Transverse colon (tissue), 4 donors: ENCODE data around the gene CAPZA2. TPM values are rescaled to one million over a fixed set of nuclear protein-coding genes. Genes with fewer than 3 reads are reported as not detected.

ENCODE experiments used
- DNase-seq: peaks from one replicate; pipeline ENCODE4 v3.0.0-alpha.2; 2019
- H3K27ac ChIP-seq, 4 donors: fragments of 200-600 bp; sonication (generic); 2 replicates each; pipeline ENCODE4 v1.5.1; 2016 to 2018; ENCODE audit warnings: inconsistent platforms in 4 of 4
- H3K27me3 ChIP-seq: fragments of 200-600 bp; sonication (generic); 2 replicates; pipeline ENCODE4 v1.5.1; 2017; ENCODE audit warnings: inconsistent platforms
- H3K36me3 ChIP-seq, 4 donors: fragments of 200-600 bp; sonication (generic); 2 replicates each; pipeline ENCODE4 v1.5.1; 2017 to 2019; ENCODE audit warnings: inconsistent platforms in 4 of 4
- H3K4me1 ChIP-seq, 4 donors: fragments of 200-600 bp; sonication (generic); 2 replicates each; pipeline ENCODE4 v1.5.1; 2017 to 2020; ENCODE audit warnings: inconsistent platforms in 4 of 4
- H3K4me3 ChIP-seq, 4 donors: fragments of 200-600 bp; sonication (generic); 1 replicate in 1 of 4; 2 replicates in 3 of 4; pipeline versions ENCODE4 v1.5.1 to v1.6.1; 2017 to 2019; ENCODE audit warnings: inconsistent platforms in 4 of 4
- H3K9me3 ChIP-seq, 2 donors: fragments of 200-600 bp; sonication (generic); 2 replicates each; pipeline ENCODE4 v1.5.1; 2017 to 2019; ENCODE audit warnings: inconsistent platforms in 2 of 2
- CTCF ChIP-seq, 5 experiments: fragments of 200-600 bp in 3 of 5; fragments of 450-650 bp in 2 of 5; sonication (generic) in 3 of 5; IDR thresholded peaks; 1 replicate in 2 of 5; 2 replicates in 3 of 5; pipeline ENCODE4 v1.5.1; 2016 to 2017; ENCODE audit warnings: antibody characterized with exemption in 5 of 5, inconsistent platforms in 3 of 5, mild to moderate bottlenecking in 2 of 5, moderate library complexity in 1 of 5
- EP300 ChIP-seq: sonication (generic); formaldehyde crosslinking; IDR thresholded peaks from one replicate; pipeline ENCODE4 v1.6.1; 2017; ENCODE audit warnings: antibody characterized with exemption, low read depth
- POLR2A ChIP-seq: fragments of 450-650 bp; IDR thresholded peaks from one replicate; pipeline ENCODE4 v1.6.1; 2016; ENCODE audit warnings: antibody characterized with exemption, mild to moderate bottlenecking, moderate library complexity
- POLR2AphosphoS5 ChIP-seq, 3 donors: sonication (generic); formaldehyde crosslinking; IDR thresholded peaks; one replicate each; pipeline ENCODE4 v1.6.1; 2016; ENCODE audit warnings: antibody characterized with exemption in 3 of 3
- WGBS, 2 donors: methylation state at CpG; one replicate each; pipeline ENCODE4 v1.1.5; 2018; ENCODE audit warnings: low coverage in 1 of 2; 5-methylcytosine and 5-hydroxymethylcytosine counted together
- in situ Hi-C, 4 donors: fragments of 200-750 bp; cut with MboI; loops; one replicate each; pipeline versions ENCODE4 v1.15.0 to v1.15.1; 2017; ENCODE audit warnings: low sequenced_read_pairs in 3 of 4, low pct_ligation_motif_present in 1 of 4, low pct_unique_long_range_greater_than_20kb in 1 of 4
- intact Hi-C: fragments of 100-400 bp; cut with DNase I; formaldehyde crosslinking; loops from one replicate; pipeline ENCODE4 v1.15.1; 2023; ENCODE audit warnings: low total_unique reads
- total RNA-seq, 4 donors: library from RNA; depleted of rRNA; stranded (reverse); fragments of >200 nt; gene quantifications; one replicate each; pipeline ENCODE4 v1.1.0, GENCODE V29; 2016

The CAPZA2 gene
- total RNA-seq, 4 donors from 2014 or later = 74.4 to 133 (median 88.5) TPM

- no peak overlapping the region for H3K4me3 ChIP-seq
- in situ Hi-C loops = no loop called here
- peaks cover 0 to 6% (median under 1%) of the 10 kb centered on the region in 4 donors for H3K4me1 ChIP-seq
- TF ChIP-seq POLR2A (no peak), POLR2AphosphoS5 (IDR thresholded peaks at IDR 0.05) (no peak), EP300 (no peak), CTCF (IDR thresholded peaks at IDR 0.05) (no peak)
- H3K9me3 ChIP-seq = no peaks in the 10 kb centered on the region
- intact Hi-C loops = no loop called here
- no peak overlapping the region for H3K27ac ChIP-seq
- DNase-seq = no peak
- H3K36me3 ChIP-seq = no peaks in the 10 kb centered on the region
- H3K27me3 ChIP-seq = no peaks in the 10 kb centered on the region
These were observed 32.9 kb upstream of the CAPZA2 start for GRCh38 chr7:116829493-116829892.

- H3K36me3 ChIP-seq = no peaks in the 10 kb centered on the region
- DNase-seq = no peak
- 55 to 69% methylated on average over 2 of the region's 2 CpGs for WGBS, 2 donors
- H3K27me3 ChIP-seq = no peaks in the 10 kb centered on the region
- peaks cover 0 to 13% (median 2%) of the 10 kb centered on the region in 4 donors for H3K4me1 ChIP-seq
- no peaks in the 10 kb centered on the region for H3K9me3 ChIP-seq
- no peak overlapping the region for H3K4me3 ChIP-seq
- intact Hi-C loops = no loop called here
- TF ChIP-seq POLR2A (no peak), POLR2AphosphoS5 (IDR thresholded peaks at IDR 0.05) (no peak), CTCF (IDR thresholded peaks at IDR 0.05) (no peak), EP300 (no peak)
- in situ Hi-C loops = no loop called here
- no peak overlapping the region for H3K27ac ChIP-seq
These were observed 29.7 kb upstream of the CAPZA2 start for GRCh38 chr7:116832692-116833091.

- intact Hi-C loops (no loop called here), in situ Hi-C loops (no loop called here)
- no peaks in the 10 kb centered on the region for H3K36me3 ChIP-seq
- H3K27me3 ChIP-seq = no peaks in the 10 kb centered on the region
- peak; percentile 67 for DNase-seq
- 58 to 59% methylated on average over 3 to 9 of the region's 9 CpGs for WGBS, 2 donors
- H3K9me3 ChIP-seq = no peaks in the 10 kb centered on the region
- peak overlapping the region in 2 of 4 donors; percentile 11 to 12 for H3K27ac ChIP-seq
- no peak for TF ChIP-seq POLR2A
- TF ChIP-seq CTCF (IDR thresholded peaks at IDR 0.05) = no peak
- no peak for TF ChIP-seq EP300
- peak in 1 of 3 donors; percentile 14 for TF ChIP-seq POLR2AphosphoS5 (IDR thresholded peaks at IDR 0.05)
- peaks cover 0 to 8% (median 2%) of the 10 kb centered on the region in 4 donors for H3K4me1 ChIP-seq
- no peak overlapping the region for H3K4me3 ChIP-seq
These were observed 27.4 kb upstream of the CAPZA2 start for GRCh38 chr7:116834815-116835504.

GRCh38 chr7:116836048-116836447 is 26.3 kb upstream of the CAPZA2 start:
- intact Hi-C loops = no loop called here

More at GRCh38 chr7:116836048-116836447, 26.3 kb upstream of the CAPZA2 start:
- 69 to 76% methylated on average over 2 of the region's 2 CpGs for WGBS, 2 donors
- Histone ChIP-seq H3K4me3 (no peak overlapping the region), H3K27me3 (no peaks in the 10 kb centered on the region), H3K27ac (no peak overlapping the region), H3K4me1 (peaks cover 0 to 8% (median 2%) of the 10 kb centered on the region in 4 donors), H3K9me3 (no peaks in the 10 kb centered on the region), H3K36me3 (no peaks in the 10 kb centered on the region)
- TF ChIP-seq POLR2A = no peak
- TF ChIP-seq POLR2AphosphoS5 (IDR thresholded peaks at IDR 0.05) = no peak
- no peak for TF ChIP-seq CTCF (IDR thresholded peaks at IDR 0.05)
- no peak for TF ChIP-seq EP300
- in situ Hi-C loops = no loop called here
- no peak for DNase-seq
